ENCODE data around the gene DYNLT3.

DYNLT3 gene

DNA sequence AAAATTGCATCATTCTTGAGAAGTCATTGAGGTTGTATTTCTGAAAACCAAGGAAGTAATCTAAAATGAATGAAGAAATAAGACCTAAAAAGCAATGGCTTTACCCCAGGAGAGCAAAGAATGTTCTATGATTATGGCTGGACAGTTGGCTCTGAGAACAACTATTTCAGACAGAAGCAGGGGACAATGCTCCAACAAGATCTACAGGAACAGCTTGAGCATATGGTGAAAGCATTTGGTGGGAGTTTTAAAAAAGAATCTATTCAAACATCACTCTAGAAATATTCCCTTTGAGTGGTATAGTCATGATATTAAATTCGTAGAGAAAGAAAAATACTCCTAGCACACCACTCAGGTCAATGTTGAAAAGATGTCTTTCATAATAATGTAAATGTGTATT, 26.7 kb downstream of the DYNLT3 start:
- DNase-seq, result no peak
- no peaks in the 10 kb centered on the region for H3K36me3 Mint-ChIP-seq (ENCODE audit: low read depth)
- peaks cover 14% of the 10 kb centered on the region for H3K4me1 Mint-ChIP-seq (ENCODE audit: low read depth)
- H3K27ac Mint-ChIP-seq, result no peak overlapping the region
- H3K4me3 Mint-ChIP-seq, result no peak overlapping the region
- H3K9me3 Mint-ChIP-seq, result no peaks in the 10 kb centered on the region
- peaks cover 30% of the 10 kb centered on the region for H3K27me3 Mint-ChIP-seq

DNA sequence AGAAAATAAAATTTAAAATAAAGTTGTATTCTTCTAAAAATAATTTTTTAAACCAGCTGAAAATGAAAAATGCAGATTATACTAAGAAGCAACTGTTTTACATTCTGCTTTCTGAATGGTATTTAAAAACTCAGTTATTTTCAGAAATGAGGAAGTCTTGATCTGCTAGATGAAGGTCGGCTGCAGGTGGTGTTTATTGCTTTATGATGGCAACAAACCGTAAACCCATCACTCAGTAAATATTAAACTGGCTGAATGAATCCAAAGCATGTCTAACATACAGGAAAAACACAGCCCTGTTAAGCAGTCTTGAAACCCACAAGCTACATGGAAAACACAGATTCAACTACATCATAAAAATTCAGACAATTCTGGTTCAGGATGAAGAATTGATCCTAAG, 29.3 kb downstream of the DYNLT3 start:
- peaks cover 8% of the 10 kb centered on the region for H3K4me1 Mint-ChIP-seq (ENCODE audit: low read depth)
- no peak overlapping the region for H3K27ac Mint-ChIP-seq
- no peak for DNase-seq
- no peaks in the 10 kb centered on the region for H3K9me3 Mint-ChIP-seq
- peaks cover 43% of the 10 kb centered on the region for H3K27me3 Mint-ChIP-seq
- H3K36me3 Mint-ChIP-seq (ENCODE audit: low read depth), result no peaks in the 10 kb centered on the region
- H3K4me3 Mint-ChIP-seq, result no peak overlapping the region

DNA sequence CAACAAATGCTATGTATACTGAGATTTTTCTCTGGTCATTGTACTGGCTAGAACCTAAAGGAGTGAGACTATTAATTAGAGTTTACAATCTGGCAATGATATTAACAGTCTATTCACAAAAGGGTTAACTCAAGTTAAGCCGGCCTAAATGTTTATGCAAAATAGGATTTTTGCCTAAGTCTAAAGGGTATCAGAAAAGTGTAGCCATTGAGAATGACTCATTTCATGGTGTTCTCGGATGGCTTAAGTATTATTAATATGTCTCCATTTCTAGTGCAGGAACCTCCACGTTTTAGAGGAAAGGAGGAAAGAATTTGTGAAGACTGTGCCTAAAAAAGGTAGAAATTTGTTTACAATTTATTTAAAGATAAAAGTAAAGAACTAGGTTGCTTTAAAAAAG, 29.8 kb downstream of the DYNLT3 start:
- no peaks in the 10 kb centered on the region for H3K36me3 Mint-ChIP-seq (ENCODE audit: low read depth)
- peaks cover 8% of the 10 kb centered on the region for H3K4me1 Mint-ChIP-seq (ENCODE audit: low read depth)
- H3K27me3 Mint-ChIP-seq, result peaks cover 47% of the 10 kb centered on the region
- no peak overlapping the region for H3K27ac Mint-ChIP-seq
- H3K4me3 Mint-ChIP-seq, result no peak overlapping the region
- no peak for DNase-seq
- no peaks in the 10 kb centered on the region for H3K9me3 Mint-ChIP-seq

DNA sequence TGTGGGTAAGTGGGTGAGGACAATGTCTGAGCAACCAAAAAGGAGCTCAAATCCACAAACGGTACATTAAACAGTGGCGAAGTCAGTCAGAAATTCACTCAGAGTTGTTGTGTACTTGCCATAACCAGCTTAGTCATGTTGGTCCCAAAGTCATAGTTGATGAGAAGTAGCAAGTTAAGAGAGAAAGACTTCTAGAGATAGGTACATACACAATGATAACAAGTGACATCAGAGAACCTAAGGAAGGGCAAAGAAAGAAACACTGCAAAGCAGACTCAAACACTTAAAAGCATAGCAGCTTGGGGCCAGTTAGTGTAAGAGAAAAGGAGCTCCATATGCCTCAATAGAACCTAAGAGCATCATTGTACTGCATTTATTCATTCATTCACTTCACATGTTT, 30.2 kb downstream of the DYNLT3 start:
- Mint-ChIP-seq H3K9me3 (no peaks in the 10 kb centered on the region), H3K4me1 (ENCODE audit: low read depth) (peaks cover 8% of the 10 kb centered on the region), H3K27me3 (peaks cover 51% of the 10 kb centered on the region), H3K4me3 (no peak overlapping the region), H3K36me3 (ENCODE audit: low read depth) (no peaks in the 10 kb centered on the region), H3K27ac (no peak overlapping the region)
- no peak for DNase-seq

DNA sequence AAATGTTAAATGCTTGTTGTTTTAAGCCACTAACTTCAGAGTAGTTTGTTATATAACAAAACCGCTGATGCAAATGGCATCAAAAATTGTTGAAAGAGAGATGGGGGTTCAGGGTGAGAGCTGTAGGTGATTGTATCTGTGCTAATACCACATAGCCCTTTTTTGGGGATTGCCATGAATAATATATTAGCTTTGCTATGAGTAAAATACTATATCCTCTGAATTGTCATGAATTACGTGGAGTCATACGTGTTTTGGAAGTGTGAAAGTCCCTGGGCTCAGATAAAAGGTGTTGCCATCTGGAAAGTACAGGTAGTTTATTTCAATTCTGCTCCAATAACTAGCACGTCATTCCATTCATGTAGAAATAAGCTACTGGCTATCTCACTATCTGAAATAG, 30.6 kb downstream of the DYNLT3 start:
- no peak for DNase-seq
- peaks cover 10% of the 10 kb centered on the region for H3K4me1 Mint-ChIP-seq (ENCODE audit: low read depth)
- no peaks in the 10 kb centered on the region for H3K9me3 Mint-ChIP-seq
- H3K27ac Mint-ChIP-seq, result no peak overlapping the region
- H3K27me3 Mint-ChIP-seq, result peaks cover 55% of the 10 kb centered on the region
- H3K4me3 Mint-ChIP-seq, result no peak overlapping the region
- no peaks in the 10 kb centered on the region for H3K36me3 Mint-ChIP-seq (ENCODE audit: low read depth)

DNA sequence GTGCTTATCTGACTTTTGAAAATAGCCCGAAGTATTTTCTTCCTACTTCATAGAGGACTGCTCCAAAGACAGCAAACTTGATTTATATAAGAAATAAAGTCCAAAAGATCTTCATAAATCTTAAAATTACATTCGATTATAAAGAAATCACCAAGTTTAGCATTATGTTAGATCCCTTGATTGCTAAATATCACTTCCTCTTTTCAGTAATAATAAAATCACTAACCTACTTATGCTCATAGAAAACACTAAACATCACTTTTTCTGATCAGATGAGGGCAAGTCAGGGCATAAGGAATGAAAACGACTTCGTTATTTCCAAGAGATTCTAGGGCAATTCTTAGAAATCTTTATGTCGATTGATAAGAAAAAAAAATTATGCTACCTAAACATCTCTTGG, 32.0 kb downstream of the DYNLT3 start:
- DNase-seq, result no peak
- H3K4me1 Mint-ChIP-seq (ENCODE audit: low read depth), result peaks cover 10% of the 10 kb centered on the region
- H3K36me3 Mint-ChIP-seq (ENCODE audit: low read depth), result no peaks in the 10 kb centered on the region
- H3K9me3 Mint-ChIP-seq, result no peaks in the 10 kb centered on the region
- H3K27me3 Mint-ChIP-seq, result peaks cover 53% of the 10 kb centered on the region
- H3K4me3 Mint-ChIP-seq, result no peak overlapping the region
- no peak overlapping the region for H3K27ac Mint-ChIP-seq

DNA sequence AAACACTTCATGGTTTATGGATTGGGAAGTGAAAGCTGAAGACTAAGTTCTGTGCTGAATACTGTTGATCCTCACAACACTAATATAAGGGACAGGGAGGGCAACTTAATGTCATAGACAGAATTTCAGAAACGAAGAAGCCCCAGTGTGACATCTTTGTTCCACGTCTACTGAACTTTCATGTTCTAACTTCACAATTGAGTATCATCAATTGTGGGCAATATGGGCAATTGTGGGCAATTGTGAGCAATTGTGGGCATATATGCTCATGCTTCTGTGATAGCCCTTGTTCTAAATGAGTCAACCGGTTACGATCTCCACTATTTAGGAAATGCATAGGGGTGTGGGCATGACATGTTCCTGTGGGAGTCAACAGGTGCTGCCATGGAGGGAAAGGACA, 33.8 kb downstream of the DYNLT3 start:
- Mint-ChIP-seq H3K36me3 (ENCODE audit: low read depth) (no peaks in the 10 kb centered on the region), H3K4me3 (no peak overlapping the region)

DNA sequence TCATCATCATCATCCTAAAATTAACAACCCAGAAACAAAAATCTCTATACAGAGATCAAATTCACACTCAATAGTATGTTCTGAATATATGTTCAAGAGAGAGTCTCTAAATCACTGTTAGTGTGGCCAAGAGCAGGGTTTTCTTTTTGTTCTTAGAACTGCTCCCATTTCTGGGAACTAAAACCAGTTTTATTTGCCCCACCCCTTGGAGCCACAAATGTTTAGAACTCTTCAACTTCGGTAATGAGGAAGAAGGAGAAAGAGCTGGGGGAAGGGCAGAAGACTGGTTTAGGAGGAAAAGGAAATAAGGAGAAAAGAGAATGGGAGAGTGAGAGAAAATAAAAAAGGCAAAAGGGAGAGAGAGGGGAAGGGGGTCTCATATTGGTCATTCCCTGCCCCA, 35.3 kb downstream of the DYNLT3 start:
- Mint-ChIP-seq H3K27me3 (peaks cover 53% of the 10 kb centered on the region), H3K4me3 (no peak overlapping the region), H3K36me3 (ENCODE audit: low read depth) (no peaks in the 10 kb centered on the region), H3K9me3 (no peaks in the 10 kb centered on the region), H3K4me1 (ENCODE audit: low read depth) (peaks cover 10% of the 10 kb centered on the region), H3K27ac (no peak overlapping the region)
- DNase-seq, result no peak

More for the DNA sequence above, 33.8 kb downstream of the DYNLT3 start:
- Mint-ChIP-seq H3K4me1 (ENCODE audit: low read depth) (peaks cover 10% of the 10 kb centered on the region), H3K27ac (no peak overlapping the region), H3K27me3 (peaks cover 56% of the 10 kb centered on the region), H3K9me3 (no peaks in the 10 kb centered on the region)
- no peak for DNase-seq

DNA sequence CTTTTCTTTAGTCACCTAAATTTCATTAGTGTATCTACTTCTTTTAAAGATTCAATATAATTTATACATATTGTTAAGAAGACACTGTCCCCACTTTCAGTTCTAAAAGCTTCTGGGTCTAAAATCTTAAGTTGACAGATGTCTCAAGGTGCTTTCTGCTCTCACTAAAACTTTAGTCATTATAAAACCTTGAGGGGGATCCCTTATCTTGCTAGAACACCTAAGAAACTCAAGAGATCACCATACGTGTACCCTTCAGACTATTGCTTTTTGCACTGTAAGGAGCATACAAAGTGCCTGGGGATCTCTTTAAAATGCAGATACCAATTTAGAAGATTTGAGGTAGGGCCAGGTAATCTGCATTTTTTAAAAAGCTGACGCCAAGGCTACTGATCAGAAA, 37.4 kb downstream of the DYNLT3 start:
- no peak overlapping the region for H3K27ac Mint-ChIP-seq
- H3K4me1 Mint-ChIP-seq (ENCODE audit: low read depth), result peaks cover 10% of the 10 kb centered on the region

DNA sequence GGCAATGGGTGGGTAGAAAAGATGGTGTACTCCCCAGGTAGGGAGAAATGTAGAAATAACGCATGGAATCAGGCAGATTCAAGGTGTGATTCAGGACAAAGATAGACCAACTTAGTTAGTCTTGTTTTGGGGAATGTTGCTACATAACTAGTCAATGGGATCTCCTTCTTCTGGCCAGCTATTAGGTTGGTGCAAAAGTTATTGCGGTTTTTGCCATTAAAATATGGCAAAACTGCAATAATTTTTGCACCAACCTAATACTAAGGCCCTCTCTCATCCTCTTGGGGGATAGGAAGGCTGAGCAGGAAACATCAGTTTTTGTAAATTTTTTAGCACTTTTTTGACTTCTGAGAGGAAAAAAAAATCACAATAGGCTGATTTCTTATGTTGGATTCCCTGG, 44.3 kb downstream of the DYNLT3 start:
- Mint-ChIP-seq H3K4me3 (no peak overlapping the region), H3K27me3 (peaks cover 40% of the 10 kb centered on the region), H3K4me1 (ENCODE audit: low read depth) (no peaks in the 10 kb centered on the region), H3K27ac (no peak overlapping the region), H3K9me3 (no peaks in the 10 kb centered on the region), H3K36me3 (ENCODE audit: low read depth) (no peaks in the 10 kb centered on the region)
- DNase-seq, result no peak

More for the DNA sequence above, 37.4 kb downstream of the DYNLT3 start:
- no peak for DNase-seq
- no peak overlapping the region for H3K4me3 Mint-ChIP-seq
- no peaks in the 10 kb centered on the region for H3K36me3 Mint-ChIP-seq (ENCODE audit: low read depth)
- no peaks in the 10 kb centered on the region for H3K9me3 Mint-ChIP-seq
- peaks cover 42% of the 10 kb centered on the region for H3K27me3 Mint-ChIP-seq

DNA sequence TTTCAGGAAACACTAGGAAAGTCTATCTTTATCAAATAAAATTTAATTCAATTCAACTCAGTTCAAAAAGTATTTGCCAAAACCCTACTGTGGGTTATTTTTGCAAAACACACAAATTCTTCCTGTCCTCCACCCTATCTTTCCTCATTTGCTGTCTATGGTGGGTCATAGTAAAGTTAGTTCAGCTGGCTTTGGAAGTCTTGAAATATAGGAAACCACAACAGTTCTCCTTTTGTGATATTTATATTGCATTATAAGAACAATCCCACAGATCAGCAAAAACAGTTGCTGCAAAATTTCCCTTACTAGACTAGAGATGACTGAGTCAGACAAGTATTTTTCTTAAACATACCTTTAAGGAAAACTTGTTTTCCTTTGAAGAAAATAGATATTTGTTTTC, 45.3 kb downstream of the DYNLT3 start:
- Mint-ChIP-seq H3K36me3 (ENCODE audit: low read depth) (no peaks in the 10 kb centered on the region), H3K9me3 (no peaks in the 10 kb centered on the region), H3K4me1 (ENCODE audit: low read depth) (peaks cover 3% of the 10 kb centered on the region), H3K27me3 (peaks cover 44% of the 10 kb centered on the region), H3K4me3 (no peak overlapping the region), H3K27ac (no peak overlapping the region)
- DNase-seq, result no peak

DNA sequence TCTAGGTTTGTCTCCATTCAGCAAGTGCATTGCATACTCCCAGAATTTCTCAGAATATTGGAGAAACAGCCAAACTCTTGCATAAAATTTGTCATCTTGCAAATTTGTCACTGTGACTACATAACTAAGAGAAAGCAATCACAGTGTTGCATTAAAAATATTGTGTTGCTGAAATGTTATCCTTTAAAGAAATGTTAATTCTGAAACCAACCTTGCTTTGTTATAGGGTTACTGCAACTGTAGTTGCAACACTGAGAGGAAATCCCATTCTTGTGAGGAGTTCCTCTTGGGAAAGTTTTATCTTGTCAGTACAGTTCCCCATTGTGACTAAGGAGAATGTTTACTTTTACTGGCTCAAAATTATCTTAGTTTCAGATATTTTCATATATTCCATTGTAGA, 46.7 kb downstream of the DYNLT3 start:
- H3K27ac Mint-ChIP-seq, result no peak overlapping the region
- H3K4me1 Mint-ChIP-seq (ENCODE audit: low read depth), result peaks cover 13% of the 10 kb centered on the region
- no peaks in the 10 kb centered on the region for H3K9me3 Mint-ChIP-seq
- no peak overlapping the region for H3K4me3 Mint-ChIP-seq
- DNase-seq, result no peak
- no peaks in the 10 kb centered on the region for H3K36me3 Mint-ChIP-seq (ENCODE audit: low read depth)
- peaks cover 42% of the 10 kb centered on the region for H3K27me3 Mint-ChIP-seq

DNA sequence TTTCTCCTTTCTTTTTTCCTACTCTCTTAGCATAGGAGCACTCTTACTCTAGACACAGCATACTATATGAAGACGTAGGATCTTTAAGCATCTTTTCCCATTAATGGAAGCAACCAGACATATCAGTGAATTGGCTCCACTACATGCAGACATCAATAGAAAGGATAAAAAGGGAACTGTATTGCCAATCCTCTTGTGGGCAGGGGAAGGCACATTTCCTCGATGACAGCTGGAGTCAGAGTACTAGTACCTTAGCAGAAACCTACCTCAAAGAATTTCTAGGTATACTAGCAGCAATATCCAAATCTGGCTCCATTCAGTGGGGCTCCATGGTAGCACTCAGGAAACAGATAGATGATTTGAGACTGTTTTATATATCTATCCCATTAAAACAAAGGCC, 47.4 kb downstream of the DYNLT3 start:
- H3K4me1 Mint-ChIP-seq (ENCODE audit: low read depth), result peaks cover 13% of the 10 kb centered on the region
- no peaks in the 10 kb centered on the region for H3K36me3 Mint-ChIP-seq (ENCODE audit: low read depth)
- H3K27ac Mint-ChIP-seq, result no peak overlapping the region
- no peaks in the 10 kb centered on the region for H3K9me3 Mint-ChIP-seq
- no peak for DNase-seq
- no peak overlapping the region for H3K4me3 Mint-ChIP-seq
- peaks cover 41% of the 10 kb centered on the region for H3K27me3 Mint-ChIP-seq

DNA sequence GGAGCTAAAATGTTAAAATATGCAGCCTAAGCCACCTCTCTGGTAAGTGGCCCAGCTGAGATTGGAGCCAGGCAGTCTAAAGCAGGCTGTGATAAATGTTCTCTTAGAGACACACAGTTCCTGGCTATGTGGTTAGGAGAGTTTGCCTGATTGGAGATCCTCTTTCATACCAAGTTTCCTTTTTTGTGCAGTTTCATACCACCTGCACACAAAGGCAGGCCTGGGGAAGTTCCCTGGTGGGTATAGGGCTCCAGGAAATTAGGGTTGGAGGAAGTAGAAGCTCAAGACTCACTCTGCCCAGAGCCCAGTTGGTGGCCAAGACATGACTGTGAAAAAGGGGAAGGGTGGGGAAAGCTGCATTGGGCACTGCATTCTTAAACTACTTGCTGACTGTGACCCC, 50.6 kb downstream of the DYNLT3 start:
- Mint-ChIP-seq H3K9me3 (no peaks in the 10 kb centered on the region), H3K4me3 (no peak overlapping the region), H3K27me3 (peaks cover 33% of the 10 kb centered on the region), H3K4me1 (ENCODE audit: low read depth) (peaks cover 13% of the 10 kb centered on the region), H3K27ac (no peak overlapping the region), H3K36me3 (ENCODE audit: low read depth) (no peaks in the 10 kb centered on the region)
- DNase-seq, result no peak

DNA sequence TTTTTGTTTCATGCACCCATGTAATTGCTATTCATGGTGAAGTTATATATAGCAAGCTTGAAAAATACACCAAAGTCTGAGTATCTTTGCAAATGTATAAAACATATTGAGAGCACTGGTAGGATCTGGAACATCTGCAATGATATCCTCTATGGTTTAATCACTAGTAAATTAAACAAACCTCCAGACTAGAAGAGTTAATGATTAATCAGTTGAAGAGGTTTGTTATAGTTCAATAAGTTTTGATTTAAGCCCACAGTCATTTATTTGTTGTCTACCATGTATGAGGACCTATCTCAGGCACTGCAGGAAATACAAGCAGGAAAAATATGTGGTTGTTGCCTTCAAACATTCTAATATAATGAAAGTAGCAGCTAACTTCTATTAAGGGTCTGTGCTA, 51.1 kb downstream of the DYNLT3 start:
- Mint-ChIP-seq H3K27ac (no peak overlapping the region), H3K4me3 (no peak overlapping the region), H3K4me1 (ENCODE audit: low read depth) (peaks cover 13% of the 10 kb centered on the region), H3K36me3 (ENCODE audit: low read depth) (no peaks in the 10 kb centered on the region), H3K27me3 (peaks cover 34% of the 10 kb centered on the region), H3K9me3 (no peaks in the 10 kb centered on the region)
- DNase-seq, result no peak

All from activated T-cell treated with anti-CD3 and anti-CD28 coated beads, Interleukin-2, amount 50 U/mL, for 24 hours (primary cell).